Daoy (cell line): ENCODE data around the gene STING1. TPM values are rescaled to one million over a fixed set of nuclear protein-coding genes. Genes with fewer than 3 reads are reported as not detected.
"Not testable (repeated sequence)": the region's sequence is repeated elsewhere in the genome, so short reads cannot be mapped to it uniquely, and the experiment has no call there.

ENCODE experiments used
- DNase-seq: peaks from one replicate; pipeline ENCODE4 v3.0.0-alpha.2; 2015; ENCODE audit warnings: low read depth
- total RNA-seq: library from RNA; depleted of rRNA; stranded (reverse); fragments of >200 nt; shearing (Covaris generic); gene quantifications from 2 replicates; pipeline ENCODE4 v1.2.3, GENCODE V29; 2014; rRNA removed

The STING1 gene
- total RNA-seq: 8.2 and 9.0 TPM in 2 replicates

GRCh38 chr5:139482050-139482889 is at the start of gene STING1:
TSS of gene STING1 (minus strand) at chr5:139482758. CDS start at chr5:139481704, 1,054 bp downstream.
- peak; percentile 98 for DNase-seq

GRCh38 chr5:139531772-139532169 is 49.2 kb upstream of the STING1 start:
- no peak for DNase-seq

DNA sequence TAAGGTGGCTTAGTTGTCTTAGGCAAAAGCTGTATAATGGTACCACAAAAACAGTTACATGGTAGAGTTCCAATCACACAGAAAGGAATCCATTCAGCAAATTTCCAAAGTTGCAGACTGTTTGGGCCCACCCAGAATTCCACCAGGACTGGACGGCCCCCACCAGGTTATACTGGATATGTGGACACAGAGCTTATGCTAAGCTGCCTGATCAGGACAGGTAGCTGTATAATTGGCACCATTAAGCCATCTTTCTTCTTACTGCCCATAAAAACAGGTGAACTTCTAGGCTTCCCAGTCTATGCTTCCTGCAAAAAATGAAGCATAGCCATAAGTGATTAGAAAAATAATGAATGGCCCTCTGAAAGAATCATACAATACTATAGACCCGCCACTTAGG is 47.5 kb upstream of the STING1 start:
- DNase-seq: not testable (repeated sequence)

DNA sequence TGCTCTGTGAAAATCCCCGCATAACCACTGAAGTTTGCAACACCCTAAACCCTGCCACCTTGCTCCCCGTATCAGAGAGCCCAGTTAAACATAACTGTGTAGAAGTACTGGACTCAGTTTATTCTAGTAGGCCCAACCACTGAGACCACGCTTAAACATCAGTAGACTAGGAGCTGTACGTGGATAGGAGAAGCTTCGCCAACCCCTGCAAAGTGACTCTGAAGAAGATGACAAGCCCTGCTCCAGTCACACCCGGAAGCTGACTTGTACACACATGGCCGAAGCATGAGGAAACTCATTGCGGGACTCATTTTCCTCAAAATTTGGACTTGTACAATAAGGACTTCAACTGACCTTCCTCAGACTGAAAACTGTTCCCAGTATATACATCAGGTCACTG is 46.1 kb upstream of the STING1 start:
- not testable (repeated sequence) for DNase-seq

GRCh38 chr5:139527896-139528467 is 45.4 kb upstream of the STING1 start:
- not testable (repeated sequence) for DNase-seq

- DNase-seq: not testable (repeated sequence)
Measured at GRCh38 chr5:139527090-139527470, 44.5 kb upstream of the STING1 start.

DNA sequence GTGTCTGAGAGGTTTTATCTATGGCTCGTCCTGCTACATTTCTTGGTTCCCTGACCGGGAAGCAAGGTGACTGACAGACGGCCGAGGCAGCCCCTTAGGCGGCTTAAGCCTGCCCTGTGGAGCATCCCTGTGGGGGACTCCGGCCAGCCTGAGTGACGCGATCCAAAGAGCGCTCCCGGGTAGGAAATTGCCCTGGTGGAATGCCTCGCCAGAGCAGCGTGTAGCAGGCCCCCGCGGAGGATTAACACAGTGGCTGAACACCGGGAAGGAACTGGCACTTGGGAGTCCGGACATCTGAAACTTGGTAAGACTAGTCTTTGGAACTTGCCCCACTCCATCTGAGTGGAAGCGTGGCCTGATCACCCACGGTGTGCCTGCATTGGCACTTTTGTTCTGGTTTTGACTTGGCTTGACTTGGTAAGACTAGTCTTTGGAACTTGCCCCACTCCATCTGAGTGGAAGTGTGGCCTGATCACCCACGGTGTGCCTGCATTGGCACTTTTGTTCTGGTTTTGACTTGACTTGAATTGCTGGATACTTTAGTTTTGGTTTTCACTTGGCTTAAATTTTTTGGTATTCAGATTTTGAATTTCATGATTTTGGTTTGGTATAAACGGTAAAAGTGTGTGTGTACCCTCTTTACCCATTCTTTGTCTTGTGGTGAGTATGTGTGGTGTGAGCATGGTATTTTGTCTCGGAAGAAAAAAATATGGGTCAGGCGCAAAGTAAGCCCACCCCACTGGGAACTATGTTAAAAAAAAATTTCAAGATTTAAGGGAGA is 43.9 kb upstream of the STING1 start:
- not testable (repeated sequence) for DNase-seq

DNA sequence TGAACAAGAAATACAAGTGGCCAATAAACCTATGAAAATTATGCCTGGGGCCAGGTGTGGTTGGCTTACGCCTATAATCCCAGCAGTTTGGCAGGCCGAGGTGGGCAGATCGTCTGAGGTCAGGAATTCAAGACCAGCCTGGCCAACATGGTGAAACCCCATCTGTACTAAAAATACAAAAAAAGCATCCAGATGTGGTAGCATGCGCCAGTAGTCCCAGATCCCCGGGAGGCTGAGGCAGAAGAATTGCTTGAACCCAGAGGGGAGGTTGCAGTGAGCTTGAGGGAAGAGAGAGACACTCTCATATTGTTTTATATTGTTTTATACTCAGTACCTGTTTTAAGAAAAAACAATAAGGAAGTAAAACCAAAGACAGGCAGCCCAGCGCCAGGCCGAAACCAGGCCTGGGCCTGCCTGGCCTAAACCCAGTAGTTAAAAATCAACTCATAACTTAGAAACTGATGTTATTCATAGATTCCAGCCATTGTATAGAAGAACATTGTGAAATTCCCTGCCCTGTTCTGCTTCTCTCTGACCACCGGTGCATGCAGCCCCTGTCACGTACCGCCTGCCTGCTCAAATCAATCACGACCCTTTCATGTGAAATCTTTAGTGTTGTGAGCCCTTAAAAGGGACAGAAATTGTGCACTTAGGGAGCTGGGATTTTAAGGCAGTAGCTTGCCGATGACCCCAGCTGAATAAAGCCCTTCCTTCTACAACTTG is 43.2 kb upstream of the STING1 start:
- not testable (repeated sequence) for DNase-seq

- no peak for DNase-seq
Measured at GRCh38 chr5:139524940-139525585, 42.5 kb upstream of the STING1 start.

- DNase-seq: no peak
Measured at GRCh38 chr5:139524446-139524845, 41.9 kb upstream of the STING1 start.

DNA sequence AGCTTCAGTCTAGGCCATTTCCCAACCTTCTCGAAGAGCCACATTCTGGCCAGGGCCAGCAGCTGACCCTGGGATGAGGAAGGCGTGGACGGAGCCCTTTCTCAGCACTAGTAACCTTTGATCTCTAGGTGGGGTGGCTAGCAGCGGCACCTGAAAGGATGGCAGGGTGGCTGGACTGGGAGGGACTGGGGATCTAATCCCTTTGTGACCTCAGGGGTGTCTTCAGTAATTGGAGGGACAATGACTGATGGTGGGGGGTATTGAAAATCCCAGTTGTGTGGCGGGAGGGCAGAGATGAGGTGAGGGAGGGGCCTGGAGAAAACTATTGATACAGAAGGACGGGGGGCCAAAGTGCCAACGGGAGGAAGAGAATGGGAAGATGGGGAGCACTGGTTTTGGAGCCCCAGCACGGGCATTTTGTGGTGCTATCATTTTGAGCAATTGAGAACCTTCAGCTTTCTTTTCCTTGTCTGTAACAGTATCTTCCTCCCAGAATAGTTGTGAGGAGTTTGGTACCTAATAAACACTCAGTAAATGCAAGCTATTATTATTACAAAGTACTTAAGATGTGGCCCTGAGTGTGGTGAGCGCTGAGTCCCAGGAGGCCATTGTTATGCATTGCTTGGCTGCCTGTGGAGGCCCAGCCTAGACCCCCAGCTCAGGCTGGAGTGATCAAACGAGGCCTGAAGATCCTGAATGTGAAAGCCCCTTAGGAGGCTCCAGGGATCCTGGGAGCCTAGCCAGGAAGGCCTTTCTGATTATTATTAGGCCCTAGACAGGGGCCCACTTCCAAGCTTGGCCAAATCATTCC is 41.3 kb upstream of the STING1 start:
- no peak for DNase-seq

DNA sequence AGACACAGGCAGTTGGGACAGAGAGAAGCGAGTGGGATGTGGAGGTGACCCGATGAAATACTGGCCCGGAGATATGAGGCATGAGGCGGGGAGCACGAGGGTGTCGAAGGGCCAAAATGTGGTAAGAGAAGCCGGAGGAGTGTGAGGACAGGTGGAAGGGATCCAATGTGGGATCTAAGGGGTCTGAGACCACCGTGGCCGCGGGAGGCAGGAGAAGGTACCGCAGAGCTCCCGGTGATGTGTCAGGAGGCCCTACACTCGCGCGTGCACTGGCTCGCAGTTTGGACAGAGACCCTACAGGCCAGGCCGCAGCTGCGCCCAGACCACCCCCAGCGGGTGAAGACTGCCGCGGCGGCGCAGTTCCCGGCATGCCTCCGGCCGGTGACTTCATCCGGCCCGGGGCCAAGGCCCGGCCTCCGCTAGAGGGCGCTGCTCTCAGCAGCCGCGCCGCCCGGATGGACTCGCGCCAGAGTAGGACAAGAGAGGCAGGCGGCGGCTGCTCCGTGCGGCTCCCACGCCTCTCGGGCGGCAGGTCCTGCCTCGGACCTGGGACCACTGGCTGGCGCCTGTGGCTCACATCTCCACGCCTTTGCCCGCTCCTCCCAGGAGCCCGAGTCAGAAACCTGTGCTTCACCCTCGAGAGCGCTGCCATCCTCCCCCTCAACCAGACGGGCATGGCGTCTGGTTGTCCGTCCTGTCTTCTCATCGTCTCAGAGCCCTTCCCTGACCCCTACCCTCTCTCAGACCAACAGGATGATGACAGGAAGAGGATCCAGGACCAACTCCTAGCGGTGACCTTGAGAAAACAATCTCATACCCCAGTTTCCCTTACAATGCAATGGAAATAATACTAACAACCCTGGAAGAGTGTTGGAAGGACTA is 35.4 kb upstream of the STING1 start:
- peak; percentile 91 for DNase-seq

DNA sequence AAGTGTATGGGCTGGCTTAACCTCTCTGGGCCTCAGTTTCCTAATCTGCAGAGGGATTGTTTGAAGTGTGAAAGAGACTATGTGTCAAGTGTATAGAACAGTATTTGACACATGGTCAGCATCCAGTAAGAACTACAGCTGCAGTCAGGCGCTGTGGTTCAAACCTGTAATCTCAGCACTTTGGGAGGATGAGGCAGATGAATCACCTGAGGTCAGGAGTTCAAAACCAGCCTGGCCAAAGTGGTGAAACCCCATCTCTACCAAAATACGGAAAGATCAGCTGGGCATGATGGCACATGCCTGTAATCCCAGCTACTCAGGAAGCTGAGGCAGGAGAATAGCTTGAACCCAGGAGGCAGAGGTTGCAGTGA is 31.9 kb upstream of the STING1 start:
- no peak for DNase-seq

DNA sequence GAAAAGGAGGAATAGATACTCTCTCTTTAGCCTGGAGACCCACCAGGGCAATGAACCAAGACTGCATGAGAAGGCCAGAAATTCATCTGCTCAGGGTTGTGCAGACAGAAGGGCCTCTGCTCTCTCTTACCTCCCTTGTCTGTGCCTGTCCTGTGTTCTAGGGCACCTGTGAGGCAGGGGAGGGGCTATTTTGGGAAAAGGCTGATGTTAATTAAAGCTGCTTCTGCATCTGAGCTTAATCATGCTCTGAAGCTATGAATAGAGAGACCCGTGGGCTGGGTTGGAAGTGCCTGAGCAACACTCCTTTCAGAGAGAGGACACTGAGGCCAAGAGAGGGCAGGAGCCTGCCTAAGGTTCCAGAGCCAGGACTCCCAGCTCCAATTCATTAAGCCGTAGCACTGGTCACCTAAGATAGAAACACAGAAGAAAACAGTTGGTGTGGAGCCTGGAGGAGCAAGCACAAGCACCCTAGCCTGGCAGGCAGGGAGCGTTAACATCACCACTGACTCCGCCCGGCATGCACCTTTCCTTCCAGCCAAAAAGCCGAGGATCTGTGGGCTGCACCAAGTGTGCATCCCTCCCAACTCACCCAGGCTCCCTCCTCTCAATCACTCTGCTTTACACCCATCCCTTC is 31.4 kb upstream of the STING1 start:
- no peak for DNase-seq

GRCh38 chr5:139513434-139513833 is 30.9 kb upstream of the STING1 start:
- DNase-seq: peak; percentile 86

- no peak for DNase-seq
Measured at GRCh38 chr5:139512786-139513390, 30.3 kb upstream of the STING1 start.

- not testable (repeated sequence) for DNase-seq
Measured at GRCh38 chr5:139504722-139505121, 22.2 kb upstream of the STING1 start.

DNA sequence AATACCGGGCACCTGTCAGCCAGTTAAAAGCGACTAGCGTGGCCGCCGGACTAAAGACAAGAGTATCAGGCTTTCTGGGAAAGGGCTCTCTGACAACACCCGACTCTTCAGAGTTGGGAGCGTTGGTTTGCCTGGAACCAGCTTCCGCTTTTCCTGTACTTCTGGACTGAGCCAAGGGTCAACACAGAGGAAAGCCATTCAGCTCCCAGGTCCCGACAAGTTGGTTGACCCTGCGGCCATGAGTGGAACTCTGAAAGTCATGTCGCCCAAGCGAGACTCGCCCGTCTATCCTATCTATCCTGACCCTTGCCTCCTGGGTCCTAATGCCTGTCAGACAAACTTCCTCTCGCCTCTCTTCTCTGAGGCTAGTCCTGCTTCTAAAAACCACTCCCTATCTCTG is 21.3 kb upstream of the STING1 start:
- DNase-seq: not testable (repeated sequence)
